ENCODE results near the gene CYP3A5.
A peak's percentile ranks its signal among the peaks of the same experiment; 100 is the strongest.
"Not testable (repeated sequence)": the region's sequence is repeated elsewhere in the genome, so short reads cannot be mapped to it uniquely, and the experiment has no call there.

CYP3A5 gene

DNA sequence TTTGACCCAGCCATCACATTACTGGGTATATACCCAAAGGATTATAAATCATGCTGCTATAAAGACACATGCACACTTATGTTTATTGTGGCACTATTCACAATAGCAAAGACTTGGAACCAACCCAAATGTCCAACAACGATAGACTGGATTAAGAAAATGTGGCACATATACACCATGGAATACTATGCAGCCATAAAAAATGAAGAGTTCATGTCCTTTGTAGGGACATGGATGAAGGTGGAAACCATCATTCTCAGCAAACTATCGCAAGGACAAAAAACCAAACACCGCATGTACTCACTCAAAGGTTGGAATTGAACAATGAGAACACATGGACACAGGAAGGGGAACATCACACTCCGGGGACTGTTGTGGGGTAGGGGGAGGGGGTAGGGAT is 11.1 kb upstream of the CYP3A5 start:
- POLR2A ChIA-PET; CTCF ChIA-PET; H3K4me3 ChIP-seq (ENCODE audit: low read depth, low read length); H3K4me1 ChIP-seq (ENCODE audit: control insufficient read depth, insufficient read depth, low read length); H3K36me3 ChIP-seq (ENCODE audit: control insufficient read depth in 2 of 2, insufficient read depth in 1 of 2, low read length in 2 of 2); H3K9me3 ChIP-seq (ENCODE audit: control insufficient read depth, insufficient read depth, low read depth, low read length); H3K27ac ChIP-seq (ENCODE audit: extremely low read depth, low read depth, low read length): not testable (repeated sequence)
- peak; percentile 83 for TF ChIP-seq ZNF146 (tag by site-specific recombination; IDR thresholded peaks at IDR 0.05)

DNA sequence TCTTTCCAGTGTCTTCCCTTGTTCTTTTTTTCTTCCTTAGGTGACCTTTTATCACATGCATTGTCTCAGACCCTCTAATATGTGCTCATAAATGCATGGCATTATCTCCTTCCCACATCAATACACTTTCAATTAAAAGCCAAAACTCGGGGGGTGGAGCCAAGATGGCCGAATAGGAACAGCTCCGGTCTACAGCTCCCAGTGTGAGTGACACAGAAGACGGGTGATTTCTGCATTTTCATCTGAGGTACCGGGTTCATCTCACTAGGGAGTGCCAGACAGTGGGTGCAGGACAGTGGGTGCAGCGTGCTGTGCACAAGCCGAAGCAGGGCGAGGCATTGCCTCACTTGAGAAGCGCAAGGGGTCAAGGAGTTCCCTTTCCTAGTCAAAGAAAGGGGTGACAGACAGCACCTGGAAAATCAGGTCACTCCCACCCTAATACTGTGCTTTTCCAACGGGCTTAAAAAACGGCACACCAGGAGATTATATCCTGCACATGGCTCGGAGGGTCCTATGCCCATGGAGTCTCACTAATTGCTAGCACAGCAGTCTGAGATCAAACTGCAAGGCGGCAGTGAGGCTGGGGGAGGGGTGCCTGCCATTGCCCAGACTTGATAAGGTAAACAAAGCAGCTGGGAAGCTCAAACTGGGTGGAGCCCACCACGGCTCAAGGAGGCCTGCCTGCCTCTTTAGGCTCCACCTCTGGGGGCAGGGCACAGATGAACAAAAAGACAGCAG is 6.2 kb upstream of the CYP3A5 start:
- ChIA-PET CTCF (interaction anchor here (0.7 kb wide), 1 partner anchor 279 kb away, joined by 4 read pairs; no protein-coding TSS in a partner anchor), POLR2A (interaction anchor here (1.1 kb wide), 1 partner anchor 70 kb away, joined by 3 read pairs; the partner anchor contains the start of gene ZSCAN25)
- not testable (repeated sequence) for H3K36me3 ChIP-seq (ENCODE audit: control insufficient read depth in 2 of 2, insufficient read depth in 1 of 2, low read length in 2 of 2); H3K27ac ChIP-seq (ENCODE audit: extremely low read depth, low read depth, low read length); H3K4me3 ChIP-seq (ENCODE audit: low read depth, low read length); H3K4me1 ChIP-seq (ENCODE audit: control insufficient read depth, insufficient read depth, low read length); H3K9me3 ChIP-seq (ENCODE audit: control insufficient read depth, insufficient read depth, low read depth, low read length)

DNA sequence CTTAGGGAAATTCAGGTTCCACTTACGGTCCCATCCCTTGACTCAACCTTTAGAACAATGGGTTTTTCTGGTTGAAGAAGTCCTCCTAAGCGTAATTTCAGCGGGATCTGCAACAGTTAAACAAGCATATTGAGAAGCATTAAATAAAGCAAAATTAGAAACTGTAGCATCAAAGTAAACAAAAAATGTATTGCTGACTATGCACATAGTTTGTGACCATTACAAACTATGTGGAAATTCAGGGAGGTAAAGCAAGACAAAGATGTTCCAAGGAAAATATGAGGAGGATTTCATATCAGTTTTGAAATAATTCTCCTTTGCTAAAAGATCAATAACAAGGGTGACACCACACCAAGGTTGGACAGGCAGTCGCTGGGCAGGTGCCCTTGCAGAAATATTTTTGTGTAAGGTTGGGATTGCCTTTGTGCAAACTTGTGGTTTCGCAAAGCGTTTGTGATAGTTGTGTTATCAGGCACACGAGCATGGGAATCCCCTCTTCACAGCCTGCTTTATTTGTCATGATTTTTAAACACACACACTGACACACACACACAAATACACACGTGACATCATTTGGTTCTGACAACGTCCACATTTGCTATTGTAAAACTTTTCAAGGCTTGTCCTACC is 5.4 kb upstream of the CYP3A5 start:
- no peaks in the 10 kb centered on the region for H3K4me1 ChIP-seq (ENCODE audit: control insufficient read depth, insufficient read depth, low read length)
- CTCF ChIA-PET = interaction anchor here (0.7 kb wide), 1 partner anchor 278 kb away, joined by 4 read pairs; no protein-coding TSS in a partner anchor
- H3K36me3 ChIP-seq (ENCODE audit: control insufficient read depth in 2 of 2, insufficient read depth in 1 of 2, low read length in 2 of 2) = no peaks in the 10 kb centered on the region
- no peak overlapping the region for H3K27ac ChIP-seq (ENCODE audit: extremely low read depth, low read depth, low read length)
- H3K9me3 ChIP-seq (ENCODE audit: control insufficient read depth, insufficient read depth, low read depth, low read length) = no peaks in the 10 kb centered on the region
- POLR2A ChIA-PET = interaction anchor here (0.6 kb wide), 1 partner anchor 297 kb away, joined by 3 read pairs; no protein-coding TSS in a partner anchor
- no peak overlapping the region for H3K4me3 ChIP-seq (ENCODE audit: low read depth, low read length)
- TF ChIP-seq ZNF239 (tag by site-specific recombination; IDR thresholded peaks at IDR 0.05) (no peak), ZNF266 (tag by site-specific recombination; IDR thresholded peaks at IDR 0.05; ENCODE audit: low read depth) (no peak), ZNF23 (tag by site-specific recombination; IDR thresholded peaks at IDR 0.05; ENCODE audit: borderline replicate concordance) (no peak), ZFP69B (tag by site-specific recombination; IDR thresholded peaks at IDR 0.05) (no peak)
- TF ChIP-seq, protein P1, sequence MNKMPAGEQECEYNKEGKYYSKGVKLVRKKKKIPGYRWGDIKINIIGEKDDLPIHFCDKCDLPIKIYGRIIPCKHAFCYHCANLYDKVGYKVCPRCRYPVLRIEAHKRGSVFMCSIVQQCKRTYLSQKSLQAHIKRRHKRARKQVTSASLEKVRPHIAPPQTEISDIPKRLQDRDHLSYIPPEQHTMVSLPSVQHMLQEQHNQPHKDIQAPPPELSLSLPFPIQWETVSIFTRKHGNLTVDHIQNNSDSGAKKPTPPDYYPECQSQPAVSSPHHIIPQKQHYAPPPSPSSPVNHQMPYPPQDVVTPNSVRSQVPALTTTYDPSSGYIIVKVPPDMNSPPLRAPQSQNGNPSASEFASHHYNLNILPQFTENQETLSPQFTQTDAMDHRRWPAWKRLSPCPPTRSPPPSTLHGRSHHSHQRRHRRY (tag by site-specific recombination; IDR thresholded peaks at IDR 0.05) = no peak
- TF ChIP-seq, protein P2, sequence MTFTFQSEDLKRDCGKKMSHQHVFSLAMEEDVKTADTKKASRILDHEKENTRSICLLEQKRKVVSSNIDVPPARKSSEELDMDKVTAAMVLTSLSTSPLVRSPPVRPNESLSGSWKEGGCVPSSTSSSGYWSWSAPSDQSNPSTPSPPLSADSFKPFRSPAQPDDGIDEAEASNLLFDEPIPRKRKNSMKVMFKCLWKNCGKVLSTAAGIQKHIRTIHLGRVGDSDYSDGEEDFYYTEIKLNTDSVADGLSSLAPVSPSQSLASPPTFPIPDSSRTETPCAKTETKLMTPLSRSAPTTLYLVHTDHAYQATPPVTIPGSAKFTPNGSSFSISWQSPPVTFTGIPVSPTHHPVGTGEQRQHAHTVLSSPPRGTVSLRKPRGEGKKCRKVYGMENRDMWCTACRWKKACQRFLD (tag by site-specific recombination; IDR thresholded peaks at IDR 0.05) = no peak
- TF ChIP-seq, protein P3, sequence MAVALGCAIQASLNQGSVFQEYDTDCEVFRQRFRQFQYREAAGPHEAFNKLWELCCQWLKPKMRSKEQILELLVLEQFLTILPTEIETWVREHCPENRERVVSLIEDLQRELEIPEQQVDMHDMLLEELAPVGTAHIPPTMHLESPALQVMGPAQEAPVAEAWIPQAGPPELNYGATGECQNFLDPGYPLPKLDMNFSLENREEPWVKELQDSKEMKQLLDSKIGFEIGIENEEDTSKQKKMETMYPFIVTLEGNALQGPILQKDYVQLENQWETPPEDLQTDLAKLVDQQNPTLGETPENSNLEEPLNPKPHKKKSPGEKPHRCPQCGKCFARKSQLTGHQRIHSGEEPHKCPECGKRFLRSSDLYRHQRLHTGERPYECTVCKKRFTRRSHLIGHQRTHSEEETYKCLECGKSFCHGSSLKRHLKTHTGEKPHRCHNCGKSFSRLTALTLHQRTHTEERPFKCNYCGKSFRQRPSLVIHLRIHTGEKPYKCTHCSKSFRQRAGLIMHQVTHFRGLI (tag by site-specific recombination; IDR thresholded peaks at IDR 0.05) = no peak
- TF ChIP-seq, protein P4, sequence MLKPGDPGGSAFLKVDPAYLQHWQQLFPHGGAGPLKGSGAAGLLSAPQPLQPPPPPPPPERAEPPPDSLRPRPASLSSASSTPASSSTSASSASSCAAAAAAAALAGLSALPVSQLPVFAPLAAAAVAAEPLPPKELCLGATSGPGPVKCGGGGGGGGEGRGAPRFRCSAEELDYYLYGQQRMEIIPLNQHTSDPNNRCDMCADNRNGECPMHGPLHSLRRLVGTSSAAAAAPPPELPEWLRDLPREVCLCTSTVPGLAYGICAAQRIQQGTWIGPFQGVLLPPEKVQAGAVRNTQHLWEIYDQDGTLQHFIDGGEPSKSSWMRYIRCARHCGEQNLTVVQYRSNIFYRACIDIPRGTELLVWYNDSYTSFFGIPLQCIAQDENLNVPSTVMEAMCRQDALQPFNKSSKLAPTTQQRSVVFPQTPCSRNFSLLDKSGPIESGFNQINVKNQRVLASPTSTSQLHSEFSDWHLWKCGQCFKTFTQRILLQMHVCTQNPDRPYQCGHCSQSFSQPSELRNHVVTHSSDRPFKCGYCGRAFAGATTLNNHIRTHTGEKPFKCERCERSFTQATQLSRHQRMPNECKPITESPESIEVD (tag by site-specific recombination; IDR thresholded peaks at IDR 0.05) = no peak

DNA sequence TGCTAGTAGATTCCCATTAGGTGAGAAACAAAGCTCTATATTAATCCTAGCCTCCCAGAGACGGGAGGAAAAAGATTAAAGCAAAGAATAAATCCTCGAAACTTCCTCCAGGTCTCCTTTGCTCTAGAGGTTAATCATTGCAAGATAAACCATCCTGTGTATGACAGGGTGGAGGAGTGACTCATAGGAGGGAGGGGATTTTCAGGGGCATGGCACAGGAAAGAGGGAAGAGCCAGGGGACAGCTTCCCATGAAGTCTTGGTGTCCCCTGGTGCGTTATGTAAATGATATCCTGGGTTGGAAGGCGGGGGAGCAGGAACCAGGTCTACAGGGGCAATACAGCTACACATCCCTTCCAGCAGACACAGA is 780 bp downstream of the CYP3A5 start:
- H3K36me3 ChIP-seq (ENCODE audit: control insufficient read depth in 2 of 2, insufficient read depth in 1 of 2, low read length in 2 of 2) = peaks cover 0 to 12% of the 10 kb centered on the region in 2 experiments; a peak in 1 of 3 replicates
- H3K4me3 ChIP-seq (ENCODE audit: low read depth, low read length) = no peak overlapping the region
- POLR2A ChIA-PET = interaction anchor here (0.6 kb wide), 1 partner anchor 345 kb away, joined by 3 read pairs; no protein-coding TSS in a partner anchor
- no peaks in the 10 kb centered on the region for H3K9me3 ChIP-seq (ENCODE audit: control insufficient read depth, insufficient read depth, low read depth, low read length)
- CTCF ChIA-PET = no interaction called here
- no peak overlapping the region for H3K27ac ChIP-seq (ENCODE audit: extremely low read depth, low read depth, low read length)
- peaks cover 5% of the 10 kb centered on the region for H3K4me1 ChIP-seq (ENCODE audit: control insufficient read depth, insufficient read depth, low read length)
- TF ChIP-seq GLIS1 (tag by site-specific recombination; IDR thresholded peaks at IDR 0.05) (peak; percentile 68), ZNF776 (tag by site-specific recombination; IDR thresholded peaks at IDR 0.05; ENCODE audit: borderline replicate concordance) (no peak), ZNF174 (tag by site-specific recombination; IDR thresholded peaks at IDR 0.05) (no peak), ZBTB7A (tag by site-specific recombination; IDR thresholded peaks at IDR 0.05; ENCODE audit: low read depth) (no peak), ZNF514 (tag by site-specific recombination; IDR thresholded peaks at IDR 0.05) (no peak), HOXA7 (CRISPR knock-in tag; IDR thresholded peaks at IDR 0.05; ENCODE audit: borderline replicate concordance) (no peak), ZNF529 (tag by site-specific recombination; IDR thresholded peaks at IDR 0.05; ENCODE audit: insufficient replicate concordance) (no peak), ZNF426 (tag by site-specific recombination; IDR thresholded peaks at IDR 0.05) (no peak), ZBTB17 (tag by site-specific recombination; IDR thresholded peaks at IDR 0.05) (peak; percentile 71)
- TF ChIP-seq, protein P5, sequence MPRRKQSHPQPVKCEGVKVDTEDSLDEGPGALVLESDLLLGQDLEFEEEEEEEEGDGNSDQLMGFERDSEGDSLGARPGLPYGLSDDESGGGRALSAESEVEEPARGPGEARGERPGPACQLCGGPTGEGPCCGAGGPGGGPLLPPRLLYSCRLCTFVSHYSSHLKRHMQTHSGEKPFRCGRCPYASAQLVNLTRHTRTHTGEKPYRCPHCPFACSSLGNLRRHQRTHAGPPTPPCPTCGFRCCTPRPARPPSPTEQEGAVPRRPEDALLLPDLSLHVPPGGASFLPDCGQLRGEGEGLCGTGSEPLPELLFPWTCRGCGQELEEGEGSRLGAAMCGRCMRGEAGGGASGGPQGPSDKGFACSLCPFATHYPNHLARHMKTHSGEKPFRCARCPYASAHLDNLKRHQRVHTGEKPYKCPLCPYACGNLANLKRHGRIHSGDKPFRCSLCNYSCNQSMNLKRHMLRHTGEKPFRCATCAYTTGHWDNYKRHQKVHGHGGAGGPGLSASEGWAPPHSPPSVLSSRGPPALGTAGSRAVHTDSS (tag by site-specific recombination; IDR thresholded peaks at IDR 0.05) = no peak
